ENCODE results near the gene TCF7L2.

The TCF7L2 gene

GRCh38 chr10:113000442-113000841 is 50.4 kb downstream of the TCF7L2 start:
- H3K4me3 ChIP-seq (ENCODE audit: control insufficient read depth, low read depth, low read length) = no peak overlapping the region
- DNase-seq (ENCODE audit: low read depth) = no peak
- no peak for TF ChIP-seq CTCF (IDR thresholded peaks at IDR 0.05; ENCODE audit: control insufficient read depth, insufficient read depth, low read depth, low read length, missing control alignments)

GRCh38 chr10:113000876-113001598 is 51.0 kb downstream of the TCF7L2 start:
- DNase-seq (ENCODE audit: low read depth) = no peak
- H3K4me3 ChIP-seq (ENCODE audit: control insufficient read depth, low read depth, low read length) = no peak overlapping the region
- TF ChIP-seq CTCF (IDR thresholded peaks at IDR 0.05; ENCODE audit: control insufficient read depth, insufficient read depth, low read depth, low read length, missing control alignments) = no peak

GRCh38 chr10:113001599-113002448 is 51.8 kb downstream of the TCF7L2 start:
- no peak overlapping the region for H3K4me3 ChIP-seq (ENCODE audit: control insufficient read depth, low read depth, low read length)
- no peak for DNase-seq (ENCODE audit: low read depth)
- no peak for TF ChIP-seq CTCF (IDR thresholded peaks at IDR 0.05; ENCODE audit: control insufficient read depth, insufficient read depth, low read depth, low read length, missing control alignments)

GRCh38 chr10:113002449-113002777 is 52.4 kb downstream of the TCF7L2 start:
- no peak for TF ChIP-seq CTCF (IDR thresholded peaks at IDR 0.05; ENCODE audit: control insufficient read depth, insufficient read depth, low read depth, low read length, missing control alignments)
- DNase-seq (ENCODE audit: low read depth) = no peak

GRCh38 chr10:113003052-113003451 is 53.0 kb downstream of the TCF7L2 start:
- H3K4me3 ChIP-seq (ENCODE audit: control insufficient read depth, low read depth, low read length) = no peak overlapping the region
- TF ChIP-seq CTCF (IDR thresholded peaks at IDR 0.05; ENCODE audit: control insufficient read depth, insufficient read depth, low read depth, low read length, missing control alignments) = no peak
- DNase-seq (ENCODE audit: low read depth) = no peak

More at GRCh38 chr10:113002449-113002777, 52.4 kb downstream of the TCF7L2 start:
- no peak overlapping the region for H3K4me3 ChIP-seq (ENCODE audit: control insufficient read depth, low read depth, low read length)

- no peak for TF ChIP-seq CTCF (IDR thresholded peaks at IDR 0.05; ENCODE audit: control insufficient read depth, insufficient read depth, low read depth, low read length, missing control alignments)
- no peak for DNase-seq (ENCODE audit: low read depth)
- no peak overlapping the region for H3K4me3 ChIP-seq (ENCODE audit: control insufficient read depth, low read depth, low read length)
Observed at GRCh38 chr10:113004069-113004618, 54.1 kb downstream of the TCF7L2 start.

Data from AG09309 (cell line).